ENCODE measurements around the gene RBM44.
"Not testable (repeated sequence)": the region's sequence is repeated elsewhere in the genome, so short reads cannot be mapped to it uniquely, and the experiment has no call there.

RBM44 gene, protein sequence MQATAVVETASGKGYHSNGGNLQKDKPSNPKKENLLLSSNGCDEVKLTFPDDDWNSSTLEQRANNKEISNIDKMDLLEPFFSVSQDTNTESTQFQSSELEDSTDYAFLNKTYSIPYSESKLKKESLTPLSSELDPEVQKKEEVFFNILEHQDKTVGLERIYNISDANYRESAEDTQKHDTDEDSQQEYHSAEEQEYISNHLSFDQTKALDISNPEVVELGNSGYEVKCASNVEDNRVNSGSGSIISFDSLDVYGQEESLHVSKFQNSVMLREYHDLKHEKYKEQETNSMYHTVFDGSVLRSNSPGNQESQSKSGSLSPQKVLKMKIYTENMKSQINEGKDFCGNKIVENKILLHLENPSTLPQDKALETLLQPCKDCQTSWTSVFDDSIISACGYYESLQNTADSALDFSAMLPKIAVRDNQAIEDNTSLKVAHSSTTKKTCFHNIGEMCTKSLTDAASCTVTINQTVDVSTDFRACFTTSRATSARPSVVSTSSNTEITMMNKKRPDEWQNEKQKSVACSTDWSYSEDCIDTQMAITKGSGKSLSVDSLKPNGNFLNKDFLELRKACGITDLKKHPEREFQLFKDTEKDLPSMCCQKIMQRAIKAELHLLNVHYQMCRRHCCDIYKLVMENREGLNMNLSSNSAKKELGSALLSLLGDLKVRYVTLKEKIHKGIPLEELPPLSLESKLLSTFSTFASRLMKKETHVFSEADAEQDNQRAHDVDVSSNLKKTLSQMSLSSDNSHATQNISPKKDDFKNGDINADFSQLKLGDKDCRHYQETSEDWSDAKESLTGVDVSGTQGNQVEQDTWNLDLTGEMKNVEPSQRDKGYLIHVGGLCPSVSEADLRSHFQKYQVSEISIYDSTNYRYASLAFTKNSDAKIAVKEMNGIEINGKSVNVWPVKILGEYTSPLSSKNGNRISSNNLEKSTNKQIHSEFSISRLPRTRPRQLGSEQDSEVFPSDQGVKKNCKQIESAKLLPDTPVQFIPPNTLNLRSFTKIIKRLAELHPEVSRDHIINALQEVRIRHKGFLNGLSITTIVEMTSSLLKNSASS

DNA sequence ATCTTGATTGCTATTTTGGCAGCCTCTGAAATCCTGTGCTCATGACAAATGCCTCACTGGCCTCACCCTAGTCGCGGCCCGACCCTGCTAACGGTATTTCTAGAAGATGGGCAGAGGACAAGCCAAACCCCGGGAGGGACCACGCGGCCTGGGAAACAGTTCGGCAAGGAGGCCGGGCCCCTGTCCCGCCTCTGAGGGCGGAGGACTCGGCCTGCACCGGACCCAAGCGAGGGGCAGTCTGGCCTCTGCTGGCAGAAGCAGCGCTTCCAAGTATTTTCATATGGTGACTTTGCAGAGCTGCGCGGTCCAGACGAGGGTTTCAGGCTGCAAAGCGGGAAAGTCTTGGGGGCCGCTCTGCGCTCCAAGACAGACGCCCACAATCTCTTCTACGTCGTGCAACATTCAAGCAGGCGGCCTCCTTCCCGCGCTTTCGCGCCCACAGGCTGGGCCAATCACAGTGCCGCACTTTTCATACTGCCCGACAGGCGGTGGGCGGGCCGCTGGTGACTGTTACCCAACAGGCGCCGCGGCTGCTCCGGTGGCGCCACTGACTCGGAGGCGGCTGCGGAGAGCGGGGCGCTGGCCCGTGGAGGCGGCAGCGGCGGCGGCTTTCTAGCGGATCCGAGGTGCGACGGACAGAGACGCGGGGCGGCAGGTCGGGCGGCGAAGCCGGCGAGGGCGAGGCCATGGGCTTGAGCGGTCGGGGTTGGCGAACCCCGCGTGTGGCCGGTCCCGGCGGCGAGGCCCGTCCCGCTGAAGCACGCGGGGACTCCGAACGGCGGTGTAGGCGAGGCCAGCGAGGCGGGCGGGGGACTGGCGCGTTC lies at the start of gene RBM44:
TSS of gene RBM44 (plus strand) at position 544 of the 824 bp plus-strand sequence. CDS start 14,831 bp downstream, outside the sequence.
- DNase-seq, result no peak

DNA sequence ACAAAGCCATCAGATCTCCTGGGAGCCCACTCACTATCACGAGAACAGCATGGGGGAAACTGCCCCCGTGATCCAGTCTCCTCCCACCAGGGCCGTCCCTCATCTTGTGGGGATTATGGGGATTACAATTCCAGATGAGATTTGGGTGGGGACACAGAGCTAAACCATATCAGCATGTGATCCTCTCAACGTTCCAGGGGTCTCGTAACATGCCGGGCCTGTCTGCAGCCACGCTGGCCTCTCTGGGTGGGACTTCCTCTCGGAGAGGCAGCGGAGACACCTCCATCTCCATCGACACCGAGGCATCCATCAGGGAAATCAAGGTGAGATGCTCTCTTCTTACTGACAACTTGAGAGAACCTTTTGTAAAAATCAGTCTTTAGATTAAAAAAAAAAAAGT lies 49.6 kb upstream of the RBM44 start:
- DNase-seq, result no peak

DNA sequence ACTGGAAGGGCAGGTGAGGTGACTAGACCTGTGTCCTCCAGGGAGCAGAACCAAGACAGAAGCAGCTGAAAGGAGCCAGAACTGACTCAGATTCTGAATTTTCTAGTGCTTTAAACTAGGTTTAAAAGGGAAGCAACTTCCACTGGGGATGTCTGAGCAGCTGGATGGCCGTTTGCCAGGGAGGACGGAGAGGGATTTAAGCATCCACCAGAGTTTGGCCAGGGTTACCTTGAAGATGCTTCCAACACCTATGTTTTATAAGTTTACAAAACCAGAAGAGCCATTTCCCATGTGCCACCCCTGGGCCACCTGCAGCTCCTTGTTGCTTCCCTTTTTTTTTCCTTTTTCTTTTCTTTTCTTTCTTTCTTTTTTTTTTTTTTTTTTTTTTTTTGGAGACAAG lies 48.6 kb upstream of the RBM44 start:
- DNase-seq, result no peak

DNA sequence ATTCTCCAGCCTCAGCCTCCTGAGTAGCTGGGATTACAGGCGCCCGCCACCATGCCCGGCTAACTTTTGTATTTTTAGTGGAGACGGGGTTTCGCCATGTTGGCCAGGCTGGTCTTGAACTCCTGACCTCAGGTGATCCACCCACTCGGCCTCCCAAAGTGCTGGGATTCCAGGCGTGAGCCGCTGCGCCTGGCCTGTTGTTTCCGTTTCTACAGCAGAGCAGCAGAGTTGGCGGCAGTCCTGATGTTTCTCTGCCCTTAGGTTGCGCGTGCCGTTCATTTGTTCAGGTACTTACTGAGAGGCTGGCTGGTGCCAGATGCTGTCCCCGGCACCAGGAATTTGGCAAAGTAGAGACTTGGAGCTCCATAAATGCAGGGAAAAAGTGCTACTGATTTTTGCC lies 48.1 kb upstream of the RBM44 start:
- not testable (repeated sequence) for DNase-seq

DNA sequence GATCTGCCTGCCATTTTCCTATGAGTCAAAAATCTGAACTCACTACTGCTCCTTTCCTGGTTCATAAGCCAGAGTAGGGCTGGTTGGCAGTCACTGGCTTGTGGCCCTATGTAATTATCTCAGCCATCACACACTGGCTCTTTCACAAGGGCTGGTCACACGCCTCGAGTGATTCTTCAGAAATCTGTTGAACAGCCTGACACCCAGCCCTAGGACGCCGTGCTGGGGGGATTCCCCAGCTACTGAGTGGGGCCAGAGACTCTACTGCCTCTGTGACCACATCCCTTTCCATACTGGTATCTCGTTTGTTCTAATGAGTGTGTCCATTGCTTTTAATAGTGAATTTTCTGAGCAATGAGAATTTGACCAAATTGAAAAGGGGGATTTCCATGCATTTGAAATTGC lies 45.8 kb upstream of the RBM44 start:
- DNase-seq, result no peak

DNA sequence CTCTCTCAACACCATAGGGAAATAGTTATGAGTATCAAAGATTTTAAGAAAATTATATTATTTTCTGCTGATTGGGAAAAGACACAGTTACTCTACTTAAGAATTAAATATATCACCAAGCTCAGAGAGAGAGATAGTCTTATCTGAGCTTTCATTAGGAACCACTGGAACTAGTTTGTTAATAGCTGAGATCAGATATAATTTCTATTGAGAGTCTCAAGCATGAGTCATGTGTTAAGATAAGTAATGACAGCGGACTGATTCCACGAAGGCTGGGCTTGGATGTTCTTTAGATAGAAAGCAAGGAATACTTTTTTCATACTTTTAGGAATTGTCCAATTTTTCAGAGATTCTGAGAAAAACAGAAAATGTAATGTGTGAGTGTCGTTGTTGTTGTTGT lies 44.4 kb upstream of the RBM44 start:
- DNase-seq, result no peak

DNA sequence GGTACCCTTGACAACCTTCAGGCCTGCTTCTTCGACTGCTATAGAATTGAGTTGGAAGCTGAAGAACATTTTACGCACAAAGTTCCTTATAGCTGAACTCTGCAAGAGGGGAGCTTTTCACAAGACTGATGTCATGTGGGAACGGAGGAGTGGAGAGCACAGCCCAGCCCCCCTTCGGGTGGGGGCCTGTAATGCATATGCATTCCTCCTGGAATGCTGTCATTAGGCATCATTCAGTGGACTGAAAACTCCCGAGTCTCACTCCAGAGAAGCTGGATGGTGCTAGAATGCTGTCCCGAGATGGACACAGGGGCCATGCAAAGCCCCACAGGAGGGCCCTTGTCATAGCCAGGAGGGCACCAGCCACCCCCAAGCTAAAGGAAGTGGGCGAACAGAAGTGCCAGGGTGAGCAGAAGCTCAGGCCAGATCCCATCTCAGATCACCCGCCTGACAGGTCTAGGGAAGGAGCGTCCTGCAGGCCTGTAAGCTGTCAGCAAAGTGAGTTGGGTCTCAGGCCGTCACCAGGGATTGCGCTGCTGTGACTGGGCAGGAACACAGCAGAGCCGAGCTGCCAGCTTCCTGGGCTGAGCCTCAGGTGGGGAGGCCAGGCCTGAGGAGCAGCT lies 43.8 kb upstream of the RBM44 start:
- DNase-seq, result no peak

DNA sequence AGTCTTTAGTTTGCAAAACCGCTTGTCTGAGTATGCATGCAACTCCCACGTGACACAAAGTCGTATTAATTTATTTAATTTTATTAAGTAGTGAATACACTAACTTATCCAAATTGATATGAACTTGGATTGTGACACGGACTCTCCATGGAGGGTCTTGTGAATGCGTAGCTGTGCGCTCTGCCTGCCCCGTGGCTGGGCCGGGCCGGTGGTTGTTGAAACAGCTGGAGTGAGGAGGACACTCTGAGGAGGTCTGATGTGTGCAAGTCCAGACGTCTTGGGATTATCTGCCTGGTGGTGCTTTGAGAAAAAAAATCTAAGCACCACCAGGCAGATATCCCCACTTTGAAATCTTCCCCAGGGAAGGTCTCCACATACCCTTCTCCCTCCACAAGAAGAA lies 41.0 kb upstream of the RBM44 start:
- no peak for DNase-seq

DNA sequence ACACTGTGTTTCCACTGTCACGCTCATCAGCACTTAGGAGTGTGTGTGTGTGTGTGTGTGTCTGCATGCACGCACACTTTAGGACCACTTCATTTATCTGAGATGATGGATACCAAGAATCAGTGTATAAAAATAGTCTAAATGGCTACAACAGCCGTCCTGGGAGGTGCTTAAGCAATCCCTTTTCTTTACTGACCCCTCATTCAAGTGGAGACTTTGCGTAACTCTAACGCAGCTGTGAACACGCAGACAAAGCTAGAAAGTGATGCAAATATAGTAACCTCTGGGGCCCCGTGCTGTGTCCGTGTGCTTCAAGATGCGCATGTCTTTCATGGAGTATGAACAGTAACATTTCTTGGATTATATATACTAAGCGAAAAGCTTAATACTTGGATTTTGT lies 40.4 kb upstream of the RBM44 start:
- DNase-seq, result no peak

DNA sequence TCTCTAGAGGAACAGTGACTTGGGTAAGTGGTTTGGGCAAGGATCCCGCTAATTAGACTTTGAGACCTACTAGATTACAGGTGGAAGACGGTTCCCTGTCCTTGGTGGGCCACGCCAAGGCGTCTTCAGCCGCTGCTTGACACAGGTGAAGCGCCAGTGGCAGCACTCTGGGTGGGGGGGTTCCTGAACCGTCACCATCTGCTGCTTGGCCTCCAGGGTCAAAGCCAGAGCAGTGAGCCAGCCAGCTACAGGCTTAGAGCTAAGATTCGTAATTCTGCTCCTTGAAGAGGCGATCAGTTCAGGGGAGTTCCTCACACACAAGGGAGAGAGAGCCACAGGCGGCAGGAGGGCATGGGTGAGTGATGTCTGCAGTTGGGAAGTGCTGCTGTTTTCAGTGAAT lies 39.4 kb upstream of the RBM44 start:
- DNase-seq, result no peak

DNA sequence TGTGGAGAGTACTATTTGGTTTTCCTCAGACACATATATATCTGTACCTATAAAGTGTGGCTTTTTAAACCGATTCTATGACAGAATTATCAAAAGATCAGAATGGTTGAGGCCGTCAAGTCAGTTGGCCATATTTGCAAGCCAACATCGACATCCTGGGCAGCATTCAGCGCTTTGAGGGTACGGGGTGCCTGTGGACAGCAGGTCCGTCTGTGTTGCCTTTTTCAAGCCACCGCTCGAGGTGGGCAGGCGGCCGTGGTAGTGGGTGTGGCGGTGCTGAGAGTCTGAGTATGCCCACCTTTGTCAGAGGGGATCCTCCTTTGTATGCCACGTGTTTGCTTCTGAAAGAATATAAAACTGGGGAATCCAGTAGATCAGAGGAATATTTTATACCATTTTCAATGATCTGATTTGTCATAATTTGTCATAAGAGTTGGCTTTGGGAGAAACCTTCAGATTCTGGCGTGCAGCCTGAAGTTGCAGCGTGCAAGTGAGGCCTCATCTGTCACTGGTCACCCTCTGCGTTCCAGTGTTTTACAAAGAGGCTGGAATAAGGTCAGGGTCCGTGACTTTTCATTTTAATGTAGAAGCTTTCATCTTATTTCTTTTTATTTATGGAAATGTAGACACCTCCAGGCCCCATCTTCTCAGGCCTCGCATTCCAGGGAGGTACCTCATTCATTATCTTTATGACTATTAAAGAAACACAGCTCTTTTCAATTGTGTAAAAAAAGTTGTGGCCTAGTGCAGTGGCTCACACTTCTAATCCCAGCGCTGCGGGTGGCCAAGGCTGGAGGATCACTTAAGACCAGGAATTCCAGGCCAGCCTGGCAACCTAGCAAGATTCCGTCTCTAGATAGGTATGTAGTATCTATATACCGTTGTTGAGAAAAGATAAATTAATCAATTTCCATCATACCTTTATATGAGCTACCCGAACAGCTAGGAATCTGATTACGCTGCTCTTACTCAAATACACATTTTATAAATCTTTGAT lies 37.8 kb upstream of the RBM44 start:
- DNase-seq, result no peak

DNA sequence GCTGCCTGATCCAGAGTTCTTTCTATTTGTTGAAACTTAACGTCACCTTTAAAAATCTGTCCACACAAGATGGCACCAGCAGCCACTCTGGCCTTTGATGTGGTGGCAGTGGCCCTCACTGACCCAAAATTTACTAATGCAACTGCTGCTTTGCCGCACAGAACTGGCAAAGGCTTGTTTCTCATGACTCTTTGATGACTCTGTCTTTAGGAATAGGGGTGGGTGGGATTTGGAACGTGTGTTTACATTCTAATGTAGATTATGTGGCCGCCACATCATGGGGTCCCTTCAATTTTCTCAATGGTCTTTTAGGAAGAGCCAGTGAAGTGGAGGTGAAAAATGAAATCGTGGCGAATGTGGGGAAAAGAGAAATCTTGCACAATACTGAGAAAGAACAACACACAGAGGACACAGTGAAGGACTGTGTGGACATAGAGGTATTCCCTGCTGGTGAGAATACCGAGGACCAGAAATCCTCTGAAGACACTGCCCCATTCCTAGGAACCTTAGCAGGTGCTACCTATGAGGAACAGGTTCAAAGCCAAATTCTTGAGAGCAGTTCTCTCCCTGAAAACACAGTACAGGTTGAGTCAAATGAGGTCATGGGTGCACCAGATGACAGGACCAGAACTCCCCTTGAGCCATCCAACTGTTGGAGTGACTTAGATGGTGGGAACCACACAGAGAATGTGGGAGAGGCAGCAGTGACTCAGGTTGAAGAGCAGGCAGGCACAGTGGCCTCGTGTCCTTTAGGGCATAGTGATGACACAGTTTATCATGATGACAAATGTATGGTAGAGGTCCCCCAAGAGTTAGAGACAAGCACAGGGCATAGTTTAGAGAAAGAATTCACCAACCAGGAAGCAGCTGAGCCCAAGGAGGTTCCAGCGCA lies 36.0 kb upstream of the RBM44 start:
- not testable (repeated sequence) for DNase-seq

DNA sequence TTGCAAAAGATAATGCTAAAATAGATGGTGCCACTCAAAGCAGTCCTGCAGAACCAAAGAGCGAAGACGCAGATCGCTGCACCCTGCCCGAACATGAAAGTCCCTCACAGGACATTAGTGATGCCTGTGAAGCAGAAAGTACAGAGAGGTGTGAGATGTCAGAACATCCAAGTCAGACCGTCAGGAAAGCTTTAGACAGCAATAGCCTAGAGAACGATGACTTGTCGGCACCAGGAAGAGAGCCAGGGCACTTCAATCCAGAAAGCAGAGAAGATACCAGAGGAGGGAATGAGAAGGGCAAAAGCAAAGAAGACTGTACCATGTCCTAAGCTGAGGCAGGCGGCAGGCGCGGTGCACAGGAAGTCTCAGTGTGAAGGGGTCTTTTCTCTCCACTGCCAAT lies 34.8 kb upstream of the RBM44 start:
- DNase-seq, result no peak

DNA sequence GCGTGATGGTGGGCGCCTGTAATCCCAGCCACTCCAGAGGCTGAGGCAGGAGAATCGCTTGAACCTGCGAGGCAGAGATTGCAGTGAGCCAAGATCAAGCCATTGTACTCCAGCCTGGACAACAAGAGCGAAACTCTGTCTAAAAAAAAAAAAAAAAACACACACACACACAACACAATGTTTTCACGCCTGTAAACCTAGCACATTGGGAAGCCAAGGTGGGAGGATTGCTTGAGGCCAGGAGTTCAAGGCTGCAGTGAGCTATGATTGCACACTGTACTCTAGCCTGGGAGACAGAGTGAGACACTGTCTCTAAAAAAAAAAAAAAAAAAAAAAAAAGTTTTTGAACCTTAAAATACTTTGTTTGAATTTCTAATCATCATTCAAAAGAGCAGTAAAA lies 33.5 kb upstream of the RBM44 start:
- not testable (repeated sequence) for DNase-seq

DNA sequence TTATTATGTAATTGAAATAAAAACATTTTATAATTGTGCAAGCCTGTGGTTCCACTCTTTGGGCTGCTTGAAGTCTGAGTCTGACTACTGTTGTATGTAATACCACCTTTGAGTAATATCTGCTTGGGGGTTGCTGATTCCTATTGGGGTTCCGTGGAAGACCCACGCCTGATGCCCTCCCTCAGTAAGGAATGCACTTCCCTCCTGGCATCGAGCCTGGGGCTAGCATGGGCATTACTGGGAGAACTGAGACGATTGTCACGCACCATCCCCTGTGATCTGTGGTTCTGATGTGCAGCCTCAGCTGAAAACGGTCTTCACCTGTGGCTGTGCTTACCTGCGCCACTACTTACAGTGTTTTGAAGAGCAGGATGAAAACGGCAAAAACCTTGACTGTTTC lies 32.7 kb upstream of the RBM44 start:
- no peak for DNase-seq

DNA sequence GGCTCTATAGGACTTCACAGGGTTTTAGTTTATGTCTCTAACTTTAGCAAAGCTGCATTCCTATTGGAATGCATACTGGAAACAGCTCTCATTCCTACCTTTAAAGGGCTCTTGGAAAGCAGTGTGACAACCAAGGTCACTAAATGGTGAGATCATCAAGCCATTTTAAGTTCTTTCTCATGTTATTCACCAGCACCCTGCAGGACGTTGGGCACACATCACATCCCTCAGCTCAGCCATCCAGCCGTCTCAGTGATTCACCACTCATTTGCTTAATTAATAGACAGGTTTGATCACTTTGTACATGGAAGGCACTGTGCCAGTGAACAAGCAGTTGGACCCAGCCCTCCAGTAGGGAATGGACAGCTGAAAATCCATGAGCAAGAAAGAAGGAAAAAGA lies 32.2 kb upstream of the RBM44 start:
- DNase-seq, result peak in 1 of 2 experiments; percentile 14

DNA sequence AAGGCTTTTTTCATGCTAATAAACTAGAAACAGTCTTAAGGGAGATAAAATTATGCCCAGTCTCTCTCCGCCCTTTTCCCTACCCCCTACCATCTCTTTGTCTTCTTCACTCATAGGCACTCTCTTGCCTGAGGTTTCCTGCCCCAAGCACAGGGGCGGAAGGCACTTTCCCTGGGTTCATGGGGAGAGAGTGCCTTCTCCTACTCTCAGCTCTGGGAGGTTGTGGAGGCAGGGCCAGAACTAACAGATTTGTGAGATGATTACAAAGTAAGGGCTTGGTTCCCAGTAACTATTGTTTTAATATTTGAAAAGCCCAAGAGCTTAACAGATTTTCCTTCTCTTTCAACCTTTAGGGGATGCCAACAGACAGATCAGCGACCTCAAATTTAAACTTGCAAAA lies 26.1 kb upstream of the RBM44 start:
- DNase-seq, result no peak

DNA sequence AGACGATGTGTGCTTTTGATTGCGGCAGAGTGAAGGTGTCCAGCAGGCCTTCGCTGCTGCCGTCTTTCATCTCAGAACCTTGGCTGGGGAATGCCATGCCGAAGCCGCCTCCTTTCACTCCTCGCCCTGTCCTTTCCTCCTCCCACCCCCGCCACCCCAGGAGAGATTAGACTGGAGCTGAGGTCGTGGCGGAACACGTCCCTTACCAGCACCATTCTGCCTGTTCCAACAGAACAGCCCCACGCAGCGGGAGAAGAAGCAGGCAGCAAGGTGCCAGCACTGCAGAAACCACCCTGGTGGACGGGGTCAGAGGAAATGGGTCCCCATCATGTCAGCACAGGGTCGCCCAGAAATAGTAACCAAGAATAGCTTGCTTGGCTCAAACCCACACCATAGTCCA lies 24.8 kb upstream of the RBM44 start:
- no peak for DNase-seq

DNA sequence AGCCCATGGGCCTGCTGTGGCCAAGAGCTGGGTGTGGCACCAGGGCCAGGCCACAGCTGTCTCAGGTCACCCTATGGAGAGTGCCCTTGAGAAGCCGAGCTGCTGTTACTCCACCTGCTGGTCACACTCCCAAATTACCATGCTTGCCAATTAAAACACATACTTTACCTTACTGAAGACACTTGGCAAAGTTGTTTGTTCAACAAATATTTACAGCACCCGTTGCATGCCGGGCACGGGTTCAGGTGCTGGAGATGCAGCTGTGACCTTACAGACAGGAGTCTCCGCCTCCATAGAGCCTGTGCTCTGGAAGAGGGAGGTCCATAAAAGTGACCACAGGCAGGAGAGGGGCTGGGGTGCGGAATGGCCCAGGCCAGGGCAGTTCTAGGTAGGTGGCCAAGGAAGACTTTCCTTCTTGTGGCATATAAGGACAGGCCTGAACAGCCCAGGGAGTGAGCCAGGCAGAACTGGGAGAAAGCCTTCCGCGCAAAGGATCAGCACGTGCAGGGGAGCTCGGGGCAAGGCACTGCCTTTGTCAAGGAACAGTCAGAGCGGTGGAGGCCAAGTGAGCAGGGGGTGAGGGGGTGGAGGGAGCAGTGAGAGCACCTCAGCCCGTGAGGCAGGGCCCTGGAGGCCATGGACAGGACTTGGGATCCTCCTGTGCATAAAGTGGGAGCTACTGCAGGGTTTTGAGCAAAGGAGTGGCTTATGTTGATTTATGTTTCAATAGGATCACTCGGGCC lies 23.6 kb upstream of the RBM44 start:
- DNase-seq, result peak; percentile 35 to 77

Data from NCI-H526 (cell line).